ENCODE measurements around the gene TOMM7. TPM values are rescaled to one million over a fixed set of nuclear protein-coding genes. Genes with fewer than 3 reads are reported as not detected.

The TOMM7 gene
- total RNA-seq, 2 experiments from 2014 or later = 269 to 297 TPM

GRCh38 chr7:22860784-22861482 is 38.3 kb upstream of the TOMM7 start:
- H3K9me3 Mint-ChIP-seq = no peaks in the 10 kb centered on the region
- CTCF ChIA-PET = interaction anchor here (0.6 to 1.2 kb wide), 8 partner anchors 10 to 300 kb away, joined by 3 to 6 read pairs (median 3); partner anchors contain the start of gene TOMM7
- H3K36me3 Mint-ChIP-seq (ENCODE audit: low read depth) = peaks cover 65% of the 10 kb centered on the region
- intact Hi-C loops (cut with micrococcal nuclease) = no loop called here
- peaks cover 61% of the 10 kb centered on the region for H3K4me1 Mint-ChIP-seq (ENCODE audit: low read depth)
- peak; percentile 54 for DNase-seq
- H3K27me3 Mint-ChIP-seq (ENCODE audit: low read depth) = no peaks in the 10 kb centered on the region
- peak overlapping the region; percentile 30 for H3K27ac Mint-ChIP-seq
- H3K4me3 Mint-ChIP-seq = no peak overlapping the region

- H3K4me1 Mint-ChIP-seq (ENCODE audit: low read depth) = peaks cover 61% of the 10 kb centered on the region
- H3K4me3 Mint-ChIP-seq = no peak overlapping the region
- no peaks in the 10 kb centered on the region for H3K9me3 Mint-ChIP-seq
- intact Hi-C loops (cut with micrococcal nuclease) = no loop called here
- DNase-seq = no peak
- peak overlapping the region; percentile 30 for H3K27ac Mint-ChIP-seq
- peaks cover 68% of the 10 kb centered on the region for H3K36me3 Mint-ChIP-seq (ENCODE audit: low read depth)
- CTCF ChIA-PET = interaction anchor here (0.6 to 1.2 kb wide), 11 partner anchors 10 to 300 kb away, joined by 3 to 6 read pairs (median 3); partner anchors contain the start of gene TOMM7
- H3K27me3 Mint-ChIP-seq (ENCODE audit: low read depth) = no peaks in the 10 kb centered on the region
These were observed 37.7 kb upstream of the TOMM7 start for GRCh38 chr7:22860337-22860736.

DNA sequence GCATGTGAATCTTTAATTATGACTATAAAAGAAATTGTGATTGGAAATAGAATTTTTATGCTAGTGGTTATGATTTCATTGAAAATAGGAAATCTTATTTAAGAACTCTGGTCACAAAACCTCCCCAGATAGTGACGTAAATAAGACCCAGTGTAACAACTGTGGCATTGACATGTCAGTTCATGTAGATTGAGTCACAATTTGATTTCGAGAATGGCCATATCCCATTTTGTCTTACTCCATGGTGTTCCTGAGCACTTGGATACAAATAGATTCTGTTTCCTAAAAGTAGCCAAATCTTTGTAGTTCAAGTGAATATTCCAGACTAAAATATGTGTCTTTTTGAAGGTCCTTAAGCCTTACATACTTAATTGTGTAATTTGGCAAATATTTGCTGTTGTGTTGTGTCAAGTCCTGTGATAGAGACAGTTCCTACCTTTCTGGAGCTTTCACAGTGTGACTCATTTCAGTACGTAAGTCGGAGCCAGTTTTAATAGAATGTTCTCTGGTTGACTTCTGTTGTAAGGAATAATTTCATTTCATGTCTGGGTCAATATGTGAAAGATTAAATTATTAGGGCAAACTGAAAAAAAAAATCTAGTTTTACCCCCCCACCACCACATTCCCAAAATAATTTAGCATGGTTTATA is 37.1 kb upstream of the TOMM7 start:
- H3K9me3 Mint-ChIP-seq = no peaks in the 10 kb centered on the region
- intact Hi-C loops (cut with micrococcal nuclease) = no loop called here
- peaks cover 69% of the 10 kb centered on the region for H3K36me3 Mint-ChIP-seq (ENCODE audit: low read depth)
- no peaks in the 10 kb centered on the region for H3K27me3 Mint-ChIP-seq (ENCODE audit: low read depth)
- peak overlapping the region; percentile 62 for H3K27ac Mint-ChIP-seq
- peaks cover 57% of the 10 kb centered on the region for H3K4me1 Mint-ChIP-seq (ENCODE audit: low read depth)
- CTCF ChIA-PET = interaction anchor here (0.6 to 1.2 kb wide), 12 partner anchors 9 to 299 kb away, joined by 3 to 6 read pairs (median 3); partner anchors contain the start of gene TOMM7
- H3K4me3 Mint-ChIP-seq = no peak overlapping the region
- DNase-seq = no peak

DNA sequence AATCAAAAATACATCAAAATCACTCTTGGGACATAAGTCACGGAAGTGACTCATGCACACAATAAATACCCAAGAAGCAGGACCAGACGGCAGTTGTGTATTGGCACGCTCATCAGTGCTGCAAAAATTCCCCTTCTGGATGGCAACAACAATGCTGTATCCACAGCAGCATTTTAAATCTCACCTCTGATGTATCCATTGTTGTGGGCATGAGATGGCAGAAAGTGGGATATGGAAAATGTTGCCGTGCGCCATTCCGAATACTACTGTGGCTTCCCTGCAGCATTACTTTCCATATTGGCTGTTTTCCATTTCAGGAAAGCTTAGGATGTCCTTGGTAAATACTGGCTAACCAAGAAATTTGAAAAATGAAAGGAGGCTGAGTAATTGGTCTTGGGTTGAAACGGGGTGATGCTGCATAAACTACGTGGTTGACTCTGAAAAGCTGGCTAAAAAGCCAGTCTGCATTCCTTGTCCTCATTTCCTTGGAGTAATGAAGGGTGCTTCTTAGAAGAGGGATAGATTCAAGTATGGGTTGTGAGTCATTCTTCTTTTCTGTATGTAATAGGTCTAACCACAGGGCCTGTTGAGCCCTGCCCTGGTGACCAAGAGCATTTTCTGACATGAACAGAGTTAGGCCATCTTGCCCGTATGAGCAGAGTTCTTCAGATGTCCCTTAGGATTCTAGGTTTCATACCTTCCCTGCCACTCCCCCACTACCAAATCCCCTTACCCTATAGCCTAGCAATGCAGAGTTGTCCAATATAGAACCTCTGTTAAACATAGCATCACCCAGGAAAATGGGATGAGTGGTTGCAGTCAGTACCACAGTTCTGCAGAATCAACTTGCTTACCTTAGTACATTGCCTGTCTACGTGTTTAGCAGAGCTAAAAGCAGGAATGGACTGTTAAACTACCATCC is 36.3 kb upstream of the TOMM7 start:
- H3K27me3 Mint-ChIP-seq (ENCODE audit: low read depth) = no peaks in the 10 kb centered on the region
- intact Hi-C loops (cut with micrococcal nuclease) = no loop called here
- H3K36me3 Mint-ChIP-seq (ENCODE audit: low read depth) = peaks cover 66% of the 10 kb centered on the region
- H3K4me3 Mint-ChIP-seq = no peak overlapping the region
- CTCF ChIA-PET = interaction anchor here (0.7 kb wide), 1 partner anchor 195 kb away, joined by 3 read pairs; no protein-coding TSS in a partner anchor
- no peaks in the 10 kb centered on the region for H3K9me3 Mint-ChIP-seq
- H3K27ac Mint-ChIP-seq = peak overlapping the region; percentile 76
- DNase-seq = peak; percentile 28
- peaks cover 50% of the 10 kb centered on the region for H3K4me1 Mint-ChIP-seq (ENCODE audit: low read depth)

DNA sequence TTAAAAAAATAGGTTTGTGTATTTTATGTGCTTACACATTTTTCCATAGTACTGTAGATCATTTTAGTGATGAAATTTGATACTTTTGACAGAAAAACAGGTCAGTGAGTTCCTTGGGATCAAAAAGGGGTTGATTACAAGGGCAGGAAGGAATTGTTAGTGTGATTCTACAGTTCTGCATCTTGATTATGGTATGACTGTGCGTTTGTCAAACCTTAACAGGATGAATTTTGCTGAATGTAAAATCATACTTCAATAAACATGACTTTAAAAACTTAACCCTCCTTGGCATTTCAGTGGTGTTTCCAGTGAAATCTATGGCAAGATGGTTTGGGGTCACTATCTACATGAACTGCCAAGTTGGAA is 35.6 kb upstream of the TOMM7 start:
- Mint-ChIP-seq H3K27me3 (ENCODE audit: low read depth) (peaks cover under 1% of the 10 kb centered on the region), H3K9me3 (no peaks in the 10 kb centered on the region), H3K27ac (peak overlapping the region; percentile 76), H3K4me3 (no peak overlapping the region), H3K4me1 (ENCODE audit: low read depth) (peaks cover 49% of the 10 kb centered on the region), H3K36me3 (ENCODE audit: low read depth) (peaks cover 63% of the 10 kb centered on the region)
- intact Hi-C loops (cut with micrococcal nuclease) = no loop called here
- no peak for DNase-seq
- CTCF ChIA-PET = no interaction called here

- DNase-seq = no peak
- H3K27ac Mint-ChIP-seq = peak overlapping the region; percentile 59
- H3K4me3 Mint-ChIP-seq = peak overlapping the region; percentile 87
- CTCF ChIA-PET = interaction anchor here (1.4 to 1.9 kb wide), 4 partner anchors 10 to 199 kb away, joined by 4 to 12 read pairs (median 8); no protein-coding TSS in a partner anchor
- peaks cover 52% of the 10 kb centered on the region for H3K36me3 Mint-ChIP-seq (ENCODE audit: low read depth)
- no peaks in the 10 kb centered on the region for H3K9me3 Mint-ChIP-seq
- H3K27me3 Mint-ChIP-seq (ENCODE audit: low read depth) = peaks cover 3% of the 10 kb centered on the region
- H3K4me1 Mint-ChIP-seq (ENCODE audit: low read depth) = peaks cover 44% of the 10 kb centered on the region
- intact Hi-C loops (cut with micrococcal nuclease) = no loop called here
These were observed 33.8 kb upstream of the TOMM7 start for GRCh38 chr7:22856416-22856815.

DNA sequence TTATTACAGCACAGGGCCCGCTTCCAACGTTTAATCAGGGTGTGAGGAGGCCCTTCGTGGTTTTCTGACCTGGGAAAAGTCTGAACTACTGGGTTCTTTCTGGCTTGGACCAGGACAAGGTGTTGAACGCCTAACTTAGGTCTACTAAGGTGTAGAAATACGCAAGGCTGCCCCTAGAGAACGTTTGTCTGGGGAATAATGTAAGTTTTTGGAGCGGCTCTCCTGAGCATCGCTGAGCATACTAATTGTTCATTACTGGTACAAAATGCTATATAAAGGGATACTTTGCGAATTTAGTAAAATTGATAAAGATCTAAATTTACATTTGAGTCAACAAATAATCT is 32.4 kb upstream of the TOMM7 start:
- CTCF ChIA-PET = interaction anchor here (0.9 to 1.9 kb wide), 5 partner anchors 22 to 200 kb away, joined by 3 to 12 read pairs (median 5); no protein-coding TSS in a partner anchor
- peak overlapping the region; percentile 94 for H3K27ac Mint-ChIP-seq
- H3K27me3 Mint-ChIP-seq (ENCODE audit: low read depth) = peaks cover 3% of the 10 kb centered on the region
- H3K36me3 Mint-ChIP-seq (ENCODE audit: low read depth) = peaks cover 40% of the 10 kb centered on the region
- no peak for DNase-seq
- peak overlapping the region; percentile 87 for H3K4me3 Mint-ChIP-seq
- H3K9me3 Mint-ChIP-seq = no peaks in the 10 kb centered on the region
- H3K4me1 Mint-ChIP-seq (ENCODE audit: low read depth) = peaks cover 36% of the 10 kb centered on the region
- intact Hi-C loops (cut with micrococcal nuclease) = loop anchor here (2.0 kb wide), 1 partner anchor 326 kb away; no protein-coding TSS in a partner anchor

- DNase-seq = peak; percentile 78
- Mint-ChIP-seq H3K4me1 (ENCODE audit: low read depth) (peaks cover 32% of the 10 kb centered on the region), H3K27me3 (ENCODE audit: low read depth) (peaks cover 3% of the 10 kb centered on the region), H3K36me3 (ENCODE audit: low read depth) (peaks cover 36% of the 10 kb centered on the region), H3K4me3 (peak overlapping the region; percentile 87), H3K9me3 (no peaks in the 10 kb centered on the region), H3K27ac (peak overlapping the region; percentile 94)
- intact Hi-C loops (cut with micrococcal nuclease) = loop anchor here (1.0 to 2.0 kb wide), 7 partner anchors 31 to 326 kb away; partner anchors contain the start of genes HYCC1 and TOMM7
- CTCF ChIA-PET = interaction anchor here (1.0 to 1.9 kb wide), 6 partner anchors 23 to 201 kb away, joined by 3 to 12 read pairs (median 5); no protein-coding TSS in a partner anchor
These were observed 31.8 kb upstream of the TOMM7 start for GRCh38 chr7:22854158-22855048.

- Mint-ChIP-seq H3K9me3 (no peaks in the 10 kb centered on the region), H3K36me3 (ENCODE audit: low read depth) (peaks cover 30% of the 10 kb centered on the region), H3K4me1 (ENCODE audit: low read depth) (peaks cover 25% of the 10 kb centered on the region), H3K4me3 (peak overlapping the region; percentile 88), H3K27me3 (ENCODE audit: low read depth) (peaks cover 3% of the 10 kb centered on the region), H3K27ac (peak overlapping the region; percentile 88)
- peak; percentile 58 for DNase-seq
- intact Hi-C loops (cut with micrococcal nuclease) = loop anchor here (1.0 to 2.0 kb wide), 7 partner anchors 31 to 327 kb away; partner anchors contain the start of genes HYCC1 and TOMM7
- CTCF ChIA-PET = interaction anchor here (1.0 to 1.7 kb wide), 3 partner anchors 32 to 202 kb away, joined by 5 to 6 read pairs (median 5); no protein-coding TSS in a partner anchor
These were observed 31.1 kb upstream of the TOMM7 start for GRCh38 chr7:22853674-22854157.

GRCh38 chr7:22853138-22853537 is 30.5 kb upstream of the TOMM7 start:
- no peak overlapping the region for H3K4me3 Mint-ChIP-seq
- CTCF ChIA-PET = interaction anchor here (1.0 to 1.7 kb wide), 3 partner anchors 32 to 202 kb away, joined by 5 to 6 read pairs (median 5); no protein-coding TSS in a partner anchor
- H3K4me1 Mint-ChIP-seq (ENCODE audit: low read depth) = peaks cover 19% of the 10 kb centered on the region
- H3K27ac Mint-ChIP-seq = peak overlapping the region; percentile 88
- DNase-seq = no peak
- peaks cover 3% of the 10 kb centered on the region for H3K27me3 Mint-ChIP-seq (ENCODE audit: low read depth)
- H3K9me3 Mint-ChIP-seq = no peaks in the 10 kb centered on the region
- intact Hi-C loops (cut with micrococcal nuclease) = no loop called here
- H3K36me3 Mint-ChIP-seq (ENCODE audit: low read depth) = peaks cover 24% of the 10 kb centered on the region

- no peak overlapping the region for H3K4me3 Mint-ChIP-seq
- no peaks in the 10 kb centered on the region for H3K9me3 Mint-ChIP-seq
- intact Hi-C loops (cut with micrococcal nuclease) = no loop called here
- peaks cover 9% of the 10 kb centered on the region for H3K4me1 Mint-ChIP-seq (ENCODE audit: low read depth)
- H3K27me3 Mint-ChIP-seq (ENCODE audit: low read depth) = peaks cover 3% of the 10 kb centered on the region
- no peak for DNase-seq
- peaks cover 14% of the 10 kb centered on the region for H3K36me3 Mint-ChIP-seq (ENCODE audit: low read depth)
- CTCF ChIA-PET = interaction anchor here (1.2 to 2.0 kb wide), 2 partner anchors 9 to 204 kb away, joined by 6 to 8 read pairs; no protein-coding TSS in a partner anchor
- no peak overlapping the region for H3K27ac Mint-ChIP-seq
These were observed 28.5 kb upstream of the TOMM7 start for GRCh38 chr7:22851145-22851544.

Measured in activated naive CD4-positive, alpha-beta T cell treated with anti-CD3 and anti-CD28 coated beads for 36 hours (primary cell).